ENCODE measurements around the gene BMPER. TPM values are rescaled to one million over a fixed set of nuclear protein-coding genes. Genes with fewer than 3 reads are reported as not detected.

Gene BMPER
- total and polyA plus RNA-seq, 10 of the 15 experiments (the other 5 are each of a cell fraction or from before 2014, with no cell fraction given), result 0.02 to 0.08 TPM; not detected in 8

GRCh38 chr7:33934391-33934790 is 29.1 kb downstream of the BMPER start:
- H3K27ac ChIP-seq (ENCODE audit: control insufficient read depth, insufficient read depth), result no peak overlapping the region
- H3K4me2 ChIP-seq (ENCODE audit: control insufficient read depth, insufficient read depth), result no peak overlapping the region
- ATAC-seq (no peak), DNase-seq (ENCODE audit: low read depth, low spot score) (no peak), FAIRE-seq (no peak)
- ChIA-PET POLR2A (interaction anchor here (0.7 kb wide), 1 partner anchor 33 kb away, joined by 6 read pairs; no protein-coding TSS in a partner anchor), SMC1A (ENCODE audit: uncharacterized antibody, unreplicated experiment) (interaction anchor here (0.6 to 1.0 kb wide), 2 partner anchors 11 to 15 kb away, joined by 3 to 5 read pairs; no protein-coding TSS in a partner anchor), RAD21 (ENCODE audit: unreplicated experiment) (no interaction called here), CTCF (interaction anchor here (1.0 to 6.6 kb wide), 6 partner anchors 17 to 748 kb away, joined by 3 to 49 read pairs (median 22); no protein-coding TSS in a partner anchor)
- no peaks in the 10 kb centered on the region for H3K9me3 ChIP-seq (replicated peaks; ENCODE audit: control insufficient read depth, insufficient read depth, low read length)
- no peak overlapping the region for H3K4me3 ChIP-seq
- H3K27me3 ChIP-seq (replicated peaks in 1 of 2; ENCODE audit: control insufficient read depth in 2 of 2, insufficient read depth in 2 of 2, low read length in 1 of 2), result no peaks in the 10 kb centered on the region; a peak in 1 of 4 replicates
- no peaks in the 10 kb centered on the region for H4K20me1 ChIP-seq (ENCODE audit: control insufficient read depth, insufficient read depth)
- H3K4me1 ChIP-seq (ENCODE audit: control insufficient read depth, insufficient read depth, low read length), result no peaks in the 10 kb centered on the region
- intact Hi-C loops (cut with micrococcal nuclease; ENCODE audit: unreplicated experiment), result loop anchor here (5.0 kb wide), 1 partner anchor 177 kb away; no protein-coding TSS in a partner anchor
- BruUV-seq (replicated peaks), result no TSS peak
- in situ Hi-C loops (cut with MboI), result loop anchor here (5.0 to 10.0 kb wide), 2 partner anchors 690 to 752 kb away; no protein-coding TSS in a partner anchor
- 0% methylated on average over 2 of the region's 2 CpGs for WGBS (ENCODE audit: insufficient coverage, insufficient replicate concordance, low lambda C conversion rate, missing lambda C conversion rate)
- no peaks in the 10 kb centered on the region for H3K36me3 ChIP-seq (ENCODE audit: control insufficient read depth in 2 of 2, insufficient read depth in 2 of 2, low read length in 1 of 2)
- H3K9ac ChIP-seq (ENCODE audit: control insufficient read depth, insufficient read depth, low read length), result no peak overlapping the region
- no peak overlapping the region for H2AFZ ChIP-seq (ENCODE audit: control insufficient read depth, low read depth, low read length)
- TF ChIP-seq NFYA (IDR thresholded peaks at IDR 0.05; ENCODE audit: borderline replicate concordance, low read depth, low read length), result no peak
- no peak for TF ChIP-seq ETV6 (conservative IDR thresholded peaks at IDR 0.05 in 1 of 2, IDR thresholded peaks at IDR 0.05 in 1 of 2; ENCODE audit: borderline replicate concordance in 1 of 2, low read depth in 1 of 2)
- no peak for TF ChIP-seq CREB1 (IDR thresholded peaks at IDR 0.05; ENCODE audit: low read depth)
- TF ChIP-seq POLR2AphosphoS5 (IDR thresholded peaks at IDR 0.05; ENCODE audit: low read length), result no peak
- no peak for TF ChIP-seq ZBTB33 (IDR thresholded peaks at IDR 0.05)
- TF ChIP-seq IRF3 (IDR thresholded peaks at IDR 0.05), result no peak
- TF ChIP-seq TBL1XR1 (IDR thresholded peaks at IDR 0.05; ENCODE audit: low read depth, low read length), result no peak
- TF ChIP-seq SPI1 (IDR thresholded peaks at IDR 0.05; ENCODE audit: borderline replicate concordance, insufficient read depth, low read depth, low read length), result no peak
- no peak for TF ChIP-seq HDAC6 (IDR thresholded peaks at IDR 0.05; ENCODE audit: unreplicated experiment)
- no peaks in the 10 kb centered on the region for H3K79me2 ChIP-seq (ENCODE audit: control insufficient read depth, insufficient read depth, low read length)
